ENCODE results near the gene CRCP. TPM values are rescaled to one million over a fixed set of nuclear protein-coding genes. Genes with fewer than 3 reads are reported as not detected.

The CRCP gene
- total RNA-seq, 1 donor = 53.1 TPM

DNA sequence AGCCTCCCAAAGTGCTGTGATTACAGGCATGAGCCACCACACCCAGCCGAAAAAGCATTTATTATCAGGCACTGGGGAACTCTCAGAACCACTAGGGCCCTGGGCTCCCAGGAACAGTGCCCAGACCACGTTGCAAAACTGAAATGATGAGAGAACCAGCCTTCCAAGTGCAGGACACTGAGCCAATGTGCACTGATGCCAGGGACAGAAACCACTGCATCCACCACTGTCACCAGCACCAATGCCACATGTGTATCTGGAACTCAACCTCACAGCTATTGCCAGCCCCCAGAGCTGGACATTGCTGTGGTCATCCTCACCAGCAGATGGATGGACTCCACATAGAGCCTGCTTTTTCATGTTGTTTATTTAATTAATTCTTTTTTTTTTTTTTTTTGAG lies 62.3 kb downstream of the CRCP start:
- H3K4me3 ChIP-seq (ENCODE audit: low read depth, low read length) = no peak overlapping the region
- TF ChIP-seq, protein P1, sequence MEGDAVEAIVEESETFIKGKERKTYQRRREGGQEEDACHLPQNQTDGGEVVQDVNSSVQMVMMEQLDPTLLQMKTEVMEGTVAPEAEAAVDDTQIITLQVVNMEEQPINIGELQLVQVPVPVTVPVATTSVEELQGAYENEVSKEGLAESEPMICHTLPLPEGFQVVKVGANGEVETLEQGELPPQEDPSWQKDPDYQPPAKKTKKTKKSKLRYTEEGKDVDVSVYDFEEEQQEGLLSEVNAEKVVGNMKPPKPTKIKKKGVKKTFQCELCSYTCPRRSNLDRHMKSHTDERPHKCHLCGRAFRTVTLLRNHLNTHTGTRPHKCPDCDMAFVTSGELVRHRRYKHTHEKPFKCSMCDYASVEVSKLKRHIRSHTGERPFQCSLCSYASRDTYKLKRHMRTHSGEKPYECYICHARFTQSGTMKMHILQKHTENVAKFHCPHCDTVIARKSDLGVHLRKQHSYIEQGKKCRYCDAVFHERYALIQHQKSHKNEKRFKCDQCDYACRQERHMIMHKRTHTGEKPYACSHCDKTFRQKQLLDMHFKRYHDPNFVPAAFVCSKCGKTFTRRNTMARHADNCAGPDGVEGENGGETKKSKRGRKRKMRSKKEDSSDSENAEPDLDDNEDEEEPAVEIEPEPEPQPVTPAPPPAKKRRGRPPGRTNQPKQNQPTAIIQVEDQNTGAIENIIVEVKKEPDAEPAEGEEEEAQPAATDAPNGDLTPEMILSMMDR (IDR thresholded peaks at IDR 0.05; ENCODE audit: insufficient read depth, low read depth, low read length) = no peak
- no peak for DNase-seq (ENCODE audit: low read depth)

DNA sequence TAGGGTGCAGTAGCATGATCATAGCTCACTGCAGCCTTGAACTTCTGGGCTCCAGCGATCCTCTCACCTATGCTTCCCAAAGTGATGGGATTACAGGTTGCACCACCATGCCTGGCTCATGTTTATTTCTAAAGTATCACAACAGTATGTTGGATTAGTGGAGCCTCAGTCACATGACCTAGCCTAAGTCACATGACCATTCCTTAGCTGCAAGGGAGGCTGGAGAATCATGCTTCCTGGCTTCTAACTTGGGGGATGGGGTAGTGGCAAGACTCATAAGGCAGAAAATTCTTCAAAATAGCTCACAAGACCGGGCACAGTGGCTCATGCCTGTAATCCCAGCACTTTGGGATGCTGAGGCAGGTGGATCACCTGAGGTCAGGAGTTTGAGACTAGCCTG lies 63.6 kb downstream of the CRCP start:
- H3K4me3 ChIP-seq (ENCODE audit: low read depth, low read length) = no peak overlapping the region
- TF ChIP-seq, protein P1 (IDR thresholded peaks at IDR 0.05; ENCODE audit: insufficient read depth, low read depth, low read length) = no peak
- DNase-seq (ENCODE audit: low read depth) = no peak

DNA sequence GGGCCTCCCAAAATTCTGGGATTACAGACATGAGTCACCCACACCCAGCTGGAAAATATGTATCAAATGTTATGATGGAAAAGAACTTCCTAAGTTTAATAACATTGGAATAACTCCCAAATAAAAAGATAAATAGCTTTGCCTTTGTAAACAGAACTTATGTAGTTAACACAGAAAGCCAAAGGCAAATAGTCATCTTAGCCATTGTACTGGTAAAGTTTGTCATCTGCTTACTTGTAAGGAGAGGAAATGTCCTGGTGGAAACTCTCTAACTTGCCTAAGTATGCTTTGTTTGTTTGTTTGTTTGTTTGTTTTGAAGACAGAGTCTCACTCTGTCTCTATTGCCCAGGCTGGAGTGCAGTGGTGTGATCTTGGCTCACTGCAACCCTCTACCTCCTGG lies 66.7 kb downstream of the CRCP start:
- TF ChIP-seq, protein P1 (IDR thresholded peaks at IDR 0.05; ENCODE audit: insufficient read depth, low read depth, low read length) = no peak
- no peak overlapping the region for H3K4me3 ChIP-seq (ENCODE audit: low read depth, low read length)
- peak; percentile 13 for DNase-seq (ENCODE audit: low read depth)

DNA sequence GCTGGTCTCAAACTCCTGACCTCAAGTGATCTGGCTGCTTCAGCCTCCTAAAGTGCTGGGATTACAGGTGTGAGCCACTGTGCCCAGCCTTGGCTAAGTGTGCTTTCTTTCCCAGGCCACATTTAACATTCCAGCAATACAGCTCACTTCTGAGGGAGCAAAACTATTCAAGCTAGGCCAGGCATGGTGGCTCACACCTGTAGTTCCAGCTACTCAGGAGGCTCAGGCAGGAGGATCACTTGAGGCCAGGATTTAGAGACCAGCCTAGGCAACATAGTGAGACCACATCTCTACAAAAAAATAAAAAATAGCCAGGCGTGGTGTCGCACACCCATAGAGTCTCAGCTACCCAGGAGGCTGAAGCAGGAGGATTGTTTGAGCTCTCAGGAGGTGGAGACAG lies 67.2 kb downstream of the CRCP start:
- no peak overlapping the region for H3K4me3 ChIP-seq (ENCODE audit: low read depth, low read length)
- TF ChIP-seq, protein P1 (IDR thresholded peaks at IDR 0.05; ENCODE audit: insufficient read depth, low read depth, low read length) = no peak
- no peak for DNase-seq (ENCODE audit: low read depth)

DNA sequence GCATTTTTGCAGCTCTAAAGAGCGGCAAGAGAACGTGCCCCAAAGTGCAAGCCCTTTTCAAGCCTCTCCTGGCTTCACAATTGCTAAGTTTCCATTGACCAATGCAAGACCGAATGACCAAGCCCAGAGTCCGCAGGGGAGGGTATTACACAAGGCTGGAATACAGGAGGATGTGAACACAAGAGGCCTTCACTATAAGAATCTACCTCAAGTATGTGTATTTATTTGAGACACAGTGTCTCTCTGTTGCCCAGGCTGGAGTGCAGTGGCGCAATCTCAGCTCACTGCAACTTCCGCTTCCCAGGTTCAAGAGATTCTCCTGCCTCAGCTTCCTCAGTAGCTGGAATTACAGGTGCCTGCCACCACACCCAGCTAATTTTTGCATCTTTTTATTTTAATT lies 68.3 kb downstream of the CRCP start:
- TF ChIP-seq, protein P1 (IDR thresholded peaks at IDR 0.05; ENCODE audit: insufficient read depth, low read depth, low read length) = no peak

DNA sequence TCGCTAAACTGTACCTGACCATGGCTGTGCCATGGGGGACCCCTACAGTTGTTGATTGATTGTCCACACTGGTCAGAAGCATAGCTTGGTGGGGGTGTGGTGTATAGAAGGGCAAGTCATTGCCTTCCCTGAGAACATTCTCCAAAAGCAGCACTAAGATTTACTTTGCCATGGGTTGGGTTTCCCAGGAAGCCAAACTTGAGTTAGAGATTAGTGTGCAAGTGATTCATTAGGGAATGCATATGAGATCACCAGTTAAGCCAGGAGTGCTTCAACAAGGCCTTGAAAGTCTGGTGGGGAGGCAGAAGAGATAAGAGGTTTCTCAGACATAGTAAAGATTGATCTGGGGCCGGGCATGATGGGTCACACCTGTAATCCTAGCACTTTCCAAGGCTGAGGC lies 69.1 kb downstream of the CRCP start:
- TF ChIP-seq, protein P1 (IDR thresholded peaks at IDR 0.05; ENCODE audit: insufficient read depth, low read depth, low read length) = no peak
- peak; percentile 98 for DNase-seq (ENCODE audit: low read depth)

More for the DNA sequence above, 68.3 kb downstream of the CRCP start:
- no peak overlapping the region for H3K4me3 ChIP-seq (ENCODE audit: low read depth, low read length)
- DNase-seq (ENCODE audit: low read depth) = peak; percentile 42

DNA sequence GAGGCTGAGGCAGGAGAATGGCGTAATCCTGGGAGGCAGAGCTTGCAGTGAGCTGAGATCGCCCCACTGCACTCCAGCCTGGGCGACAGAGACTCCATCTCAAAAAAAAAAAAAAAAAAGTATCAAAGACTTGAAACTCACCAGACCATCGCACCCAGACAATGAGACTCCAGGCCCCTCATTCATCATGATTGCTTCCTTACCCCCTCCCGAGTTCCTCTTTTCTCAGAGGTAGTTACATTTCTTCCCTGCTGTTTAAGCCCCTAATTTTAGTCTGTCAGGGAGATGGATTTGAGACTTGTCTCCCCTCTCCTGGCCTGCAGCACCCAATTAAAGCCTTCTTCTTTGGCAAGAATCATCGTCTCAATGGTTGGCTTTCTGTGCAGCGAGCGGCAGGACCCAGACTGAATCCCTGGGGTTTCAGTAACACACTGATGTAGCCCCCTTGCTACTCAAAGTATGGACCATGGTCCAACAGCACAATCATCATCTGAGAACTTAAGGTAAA lies 71.1 kb downstream of the CRCP start:
- TF ChIP-seq, protein P1 (IDR thresholded peaks at IDR 0.05; ENCODE audit: insufficient read depth, low read depth, low read length) = no peak
- H3K4me3 ChIP-seq (ENCODE audit: low read depth, low read length) = no peak overlapping the region
- no peak for DNase-seq (ENCODE audit: low read depth)

More for the DNA sequence above, 69.1 kb downstream of the CRCP start:
- H3K4me3 ChIP-seq (ENCODE audit: low read depth, low read length) = no peak overlapping the region

All from fibroblast of villous mesenchyme (primary cell).